ENCODE data around the gene OR5K4.

Gene OR5K4, protein sequence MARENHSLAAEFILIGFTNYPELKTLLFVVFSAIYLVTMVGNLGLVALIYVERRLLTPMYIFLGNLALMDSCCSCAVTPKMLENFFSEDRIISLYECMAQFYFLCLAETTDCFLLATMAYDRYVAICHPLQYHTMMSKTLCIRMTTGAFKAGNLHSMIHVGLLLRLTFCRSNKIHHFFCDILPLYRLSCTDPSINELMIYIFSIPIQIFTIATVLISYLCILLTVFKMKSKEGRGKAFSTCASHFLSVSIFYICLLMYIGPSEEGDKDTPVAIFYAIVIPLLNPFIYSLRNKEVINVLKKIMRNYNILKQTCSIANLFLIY

GRCh38 chr3:98353554-98353953 lies at the start of gene OR5K4:
TSS of gene OR5K4 (plus strand) at chr3:98353854. CDS start at chr3:98353854, 0 bp downstream.
- DNase-seq (ENCODE audit: low read depth) = no peak

DNA sequence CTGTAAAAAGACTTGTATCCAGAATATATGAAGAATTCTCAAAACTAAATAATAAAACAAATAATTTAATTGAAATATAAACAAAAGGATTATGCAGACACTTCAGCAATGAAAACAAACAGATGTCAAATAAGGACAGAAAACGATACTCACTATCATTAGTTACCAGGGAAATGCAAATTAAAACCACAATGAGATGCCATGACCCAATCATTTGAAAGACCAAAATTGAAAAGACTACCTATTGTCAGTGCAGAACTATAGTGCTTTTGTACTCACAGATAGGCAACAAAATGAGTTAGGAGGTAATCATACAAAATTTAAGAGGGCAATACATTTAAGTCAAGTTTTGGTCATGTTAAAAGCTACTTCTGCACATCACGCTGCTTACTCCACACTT lies 31.6 kb upstream of the OR5K4 start:
- DNase-seq (ENCODE audit: low read depth) = no peak

DNA sequence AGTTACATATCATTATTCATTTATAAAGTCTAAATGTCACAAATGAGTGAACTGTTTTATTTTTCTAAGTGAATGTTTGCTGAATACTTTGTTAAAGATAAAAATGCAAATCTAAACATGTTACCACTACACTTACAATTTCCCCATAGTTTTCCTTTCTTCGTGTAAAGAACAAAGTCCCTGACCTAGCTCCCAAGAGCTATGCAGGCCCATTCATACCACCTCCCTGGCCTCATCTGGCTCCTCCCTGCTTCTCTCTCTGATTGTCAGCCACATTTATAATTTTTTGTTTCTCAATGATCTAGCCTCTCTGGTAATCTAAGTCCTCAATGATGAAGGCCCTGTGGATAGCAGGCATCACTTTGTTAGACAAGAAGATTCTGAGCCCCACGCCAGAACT lies 31.0 kb upstream of the OR5K4 start:
- DNase-seq (ENCODE audit: low read depth) = no peak

DNA sequence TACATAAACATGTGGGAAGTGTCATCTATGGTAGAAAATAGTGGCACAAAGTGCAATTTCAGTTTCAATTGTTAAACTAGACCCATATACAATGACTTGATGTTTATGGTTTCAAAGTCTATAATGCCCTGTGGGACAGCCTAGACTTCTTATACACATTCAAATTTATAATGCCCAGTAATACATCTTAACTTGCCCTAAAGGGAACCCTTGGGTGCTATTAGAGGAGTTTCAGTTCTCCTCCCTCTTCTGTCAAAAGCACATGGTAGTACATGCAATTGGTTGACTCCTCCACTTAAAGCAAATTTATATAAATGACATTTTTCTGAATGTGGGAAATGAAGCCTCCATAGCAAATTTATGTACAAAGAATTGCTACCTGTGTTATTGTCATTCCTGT lies 30.2 kb upstream of the OR5K4 start:
- no peak for DNase-seq (ENCODE audit: low read depth)

DNA sequence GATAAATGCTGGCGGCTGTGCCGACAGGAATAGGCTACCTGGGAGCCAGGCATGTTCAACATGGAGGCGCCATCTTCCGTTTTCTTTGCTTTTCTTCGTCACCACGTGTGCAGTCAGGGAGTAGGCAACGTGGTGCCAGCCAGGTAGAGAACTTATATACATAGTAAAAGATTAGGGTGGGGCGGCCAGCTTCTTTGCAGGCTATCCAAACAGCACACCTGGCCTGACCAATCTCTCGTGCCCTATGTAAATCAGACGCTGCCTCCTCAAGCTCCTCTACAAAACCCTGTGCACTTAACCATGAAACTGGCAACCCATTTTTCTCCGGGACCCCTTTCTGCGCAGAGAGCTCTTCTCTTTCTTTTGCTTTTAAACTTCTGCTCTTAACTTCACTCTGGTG lies 28.6 kb upstream of the OR5K4 start:
- no peak for DNase-seq (ENCODE audit: low read depth)

DNA sequence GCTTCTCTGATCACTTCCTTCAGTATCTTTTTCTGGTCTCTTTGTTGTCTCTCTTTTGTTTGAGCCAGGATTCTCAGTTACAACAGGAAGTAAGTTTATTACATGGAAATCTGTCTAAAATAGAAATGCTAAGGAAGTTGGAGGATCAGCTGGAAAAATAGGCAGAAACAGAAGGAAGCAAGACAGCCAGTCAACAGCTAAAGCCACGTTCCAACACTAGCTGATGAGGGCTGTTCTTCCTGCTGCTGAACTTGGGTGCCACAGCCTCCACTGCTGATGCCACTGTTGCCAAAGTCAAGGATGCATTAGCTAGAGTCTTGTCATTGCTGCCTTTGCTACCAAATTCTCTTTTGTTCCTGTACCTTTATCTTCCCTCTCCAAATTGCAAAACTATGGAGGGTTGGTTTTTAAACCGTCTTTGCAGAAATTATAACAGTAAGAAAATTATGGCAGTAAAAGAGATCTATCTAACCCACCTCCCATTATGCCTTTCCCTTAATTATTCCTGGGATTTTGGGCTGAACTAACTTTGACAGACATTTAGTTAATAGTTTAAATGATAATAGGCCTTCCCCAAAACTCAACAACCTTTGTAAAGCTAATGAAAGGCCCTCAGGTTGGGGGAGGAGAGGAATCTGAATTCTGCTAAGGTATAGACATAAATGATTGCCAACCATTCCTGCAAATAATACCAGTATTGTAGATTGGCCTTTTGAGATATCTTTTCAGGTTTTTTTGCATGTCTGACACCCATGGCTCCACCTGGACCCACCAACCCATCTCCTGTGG lies 27.4 kb upstream of the OR5K4 start:
- DNase-seq (ENCODE audit: low read depth) = no peak

- no peak for DNase-seq (ENCODE audit: low read depth)
These were observed 26.7 kb upstream of the OR5K4 start for GRCh38 chr3:98326945-98327344.

DNA sequence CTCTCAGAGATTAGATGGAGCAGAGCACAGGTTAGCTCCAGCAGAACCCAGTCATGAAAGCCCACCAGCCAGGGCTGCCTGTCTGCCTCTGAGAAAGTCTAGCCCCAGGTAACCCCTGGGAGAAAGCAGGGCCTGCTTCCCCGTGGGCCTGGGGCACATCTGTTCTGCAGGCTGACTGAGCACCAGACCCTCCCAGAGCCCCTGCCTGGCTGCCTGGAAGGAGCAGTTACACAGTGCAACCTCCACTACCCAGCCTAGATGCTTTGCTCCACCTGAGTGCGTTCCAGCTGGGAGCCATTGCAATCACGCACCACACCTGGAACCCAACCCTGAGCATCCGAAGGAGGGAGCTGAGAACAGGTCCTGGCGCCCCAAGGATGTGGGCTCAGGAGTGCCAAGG lies 24.7 kb upstream of the OR5K4 start:
- no peak for DNase-seq (ENCODE audit: low read depth)

- DNase-seq (ENCODE audit: low read depth) = peak; percentile 0
These were observed 24.1 kb upstream of the OR5K4 start for GRCh38 chr3:98329392-98330124.

DNA sequence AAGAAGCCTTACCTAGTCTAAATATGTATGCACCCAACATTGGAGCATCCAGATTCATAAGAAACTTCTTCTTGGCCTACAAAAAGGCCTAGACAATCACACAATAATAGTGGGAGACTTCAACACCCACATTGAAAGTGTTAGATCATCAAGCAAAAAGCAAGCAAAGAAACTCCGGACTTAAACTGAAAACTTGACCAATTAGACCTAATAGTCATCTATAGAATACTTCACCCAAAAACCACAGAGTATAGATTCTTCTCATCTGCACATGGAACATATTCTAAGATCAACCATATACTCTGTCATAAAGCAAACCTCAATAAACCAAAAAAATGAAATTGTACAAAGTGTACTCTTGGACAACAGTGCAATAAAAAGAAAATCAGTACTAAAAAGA lies 22.3 kb upstream of the OR5K4 start:
- DNase-seq (ENCODE audit: low read depth) = no peak

DNA sequence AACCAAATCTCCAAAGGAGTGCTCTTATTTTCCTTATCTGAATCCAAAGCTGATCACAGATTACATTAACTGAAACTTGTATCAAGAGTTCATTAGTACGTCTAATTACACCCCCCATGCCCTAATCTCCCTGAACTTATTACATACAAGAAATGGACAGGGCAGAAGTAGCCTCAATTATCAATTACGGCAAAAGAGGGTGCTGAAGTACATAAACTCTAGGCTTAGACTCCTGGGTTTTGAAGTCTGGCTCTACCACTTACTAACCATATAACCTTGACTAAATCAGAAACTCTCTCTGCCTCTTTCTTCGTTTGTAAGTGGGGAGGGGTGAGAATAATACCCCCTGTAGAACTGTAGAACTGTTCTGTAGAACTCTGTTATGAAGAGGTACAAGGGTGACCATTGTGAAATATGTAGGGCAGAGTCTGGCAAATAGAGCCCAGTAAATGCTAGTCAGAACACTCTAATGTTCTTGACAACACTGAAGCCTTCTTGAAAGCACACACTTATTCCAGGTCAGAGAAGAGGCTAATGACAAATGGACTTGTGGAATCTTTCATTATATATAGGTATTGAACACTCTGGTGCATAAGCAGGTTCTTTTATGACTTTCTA lies 19.6 kb upstream of the OR5K4 start:
- DNase-seq (ENCODE audit: low read depth) = no peak

- DNase-seq (ENCODE audit: low read depth) = no peak
These were observed 14.6 kb upstream of the OR5K4 start for GRCh38 chr3:98339031-98339430.

DNA sequence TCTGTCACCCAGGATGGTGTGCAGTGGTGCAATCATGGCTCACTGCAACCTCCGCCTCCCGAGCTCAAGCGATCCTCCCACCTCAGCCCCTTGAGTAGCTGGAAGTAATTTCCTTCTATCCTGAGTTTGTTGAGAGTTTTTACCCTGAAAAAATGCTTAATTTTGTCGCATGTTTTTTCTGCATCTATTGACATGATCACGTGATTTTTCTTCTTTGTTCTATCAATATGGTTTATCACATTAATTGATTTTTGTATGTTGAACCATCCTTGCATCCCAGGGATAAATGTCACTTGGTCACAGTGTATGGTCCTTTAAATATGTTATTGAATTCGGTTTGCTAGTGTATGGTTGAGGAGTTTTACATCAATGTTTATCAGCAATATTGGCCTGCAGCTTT lies 11.9 kb upstream of the OR5K4 start:
- DNase-seq (ENCODE audit: low read depth) = no peak

DNA sequence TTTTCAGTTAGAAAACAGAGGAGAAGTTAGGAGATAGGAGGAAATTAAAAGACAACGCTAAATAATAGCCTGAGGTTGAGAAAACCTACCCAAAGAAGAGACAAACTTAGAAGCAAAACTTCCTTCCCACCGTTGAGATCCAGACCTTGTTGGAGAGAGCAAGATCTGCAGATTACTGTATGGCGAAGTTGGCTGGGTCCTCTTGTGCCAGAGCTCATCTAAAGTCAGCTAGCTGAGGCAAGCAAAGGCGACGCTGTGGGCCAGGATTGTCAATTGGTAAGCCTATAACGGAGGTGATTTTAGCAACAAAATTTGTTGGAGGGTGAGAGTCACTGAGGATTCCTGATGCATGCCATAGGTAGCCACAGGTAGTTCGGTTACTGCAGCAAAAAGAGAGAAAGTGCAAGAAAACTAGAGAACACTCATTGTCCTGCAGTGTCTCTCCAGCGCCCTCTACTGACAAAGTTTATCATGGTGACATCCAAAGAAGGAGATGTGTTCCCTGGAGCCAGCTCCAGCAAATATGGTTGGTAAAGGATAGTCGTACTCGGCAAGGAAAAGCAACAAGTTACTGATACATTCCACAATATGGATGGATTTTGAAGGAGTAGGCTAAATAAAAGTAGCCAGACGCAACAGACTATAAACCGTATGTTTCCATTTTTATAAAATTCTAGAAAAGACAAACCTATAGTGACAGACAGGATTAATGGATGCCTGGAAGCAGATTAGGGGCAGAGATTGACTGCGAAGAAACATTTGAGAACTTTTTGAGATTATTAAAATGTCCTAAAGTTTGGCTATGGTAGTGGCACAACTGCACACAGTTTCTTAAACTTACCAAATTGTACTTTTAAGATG lies 9.8 kb upstream of the OR5K4 start:
- no peak for DNase-seq (ENCODE audit: low read depth)

DNA sequence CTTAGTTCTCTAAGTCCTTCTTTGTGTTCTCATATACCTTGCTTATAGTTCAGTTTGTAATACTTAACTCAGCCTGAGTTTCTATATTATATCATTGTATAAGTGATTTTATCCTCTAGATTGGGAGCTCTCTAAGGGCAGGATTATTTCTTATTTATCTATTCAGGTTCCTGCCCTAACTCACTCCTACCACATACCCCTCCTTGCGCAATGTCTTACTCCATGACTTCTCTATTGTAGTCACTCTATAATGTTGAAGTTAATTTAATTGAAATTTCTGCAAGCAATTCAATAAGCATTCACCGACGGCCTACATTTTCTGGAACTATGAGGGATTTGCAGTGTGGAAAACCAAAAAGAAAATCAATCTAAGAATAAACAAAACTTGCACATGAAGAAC lies 3.6 kb upstream of the OR5K4 start:
- DNase-seq (ENCODE audit: low read depth) = no peak

- DNase-seq (ENCODE audit: low read depth) = no peak
These were observed 5.6 kb downstream of the OR5K4 start for GRCh38 chr3:98359250-98359649.

- no peak for DNase-seq (ENCODE audit: low read depth)
These were observed 6.5 kb downstream of the OR5K4 start for GRCh38 chr3:98359993-98360675.

DNA sequence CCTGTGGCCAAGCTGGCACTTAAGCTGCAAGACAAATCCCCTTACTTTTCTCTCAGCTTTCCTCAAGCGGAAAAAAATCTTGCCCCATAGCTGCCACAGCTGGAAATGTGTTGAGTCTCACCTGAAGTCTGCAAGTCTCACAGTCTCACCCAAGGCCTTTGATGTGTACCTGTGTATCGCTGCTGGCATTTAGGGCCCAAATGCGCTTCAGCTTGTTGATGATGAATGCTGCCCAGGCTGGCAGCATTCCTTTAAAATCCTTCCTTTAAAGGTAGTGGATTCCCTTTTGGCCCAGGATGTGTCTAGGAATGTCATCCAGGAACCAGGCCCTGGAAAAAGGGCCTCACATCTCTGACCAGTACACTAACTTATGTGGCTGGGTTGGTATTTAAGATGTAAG lies 7.0 kb downstream of the OR5K4 start:
- no peak for DNase-seq (ENCODE audit: low read depth)

DNA sequence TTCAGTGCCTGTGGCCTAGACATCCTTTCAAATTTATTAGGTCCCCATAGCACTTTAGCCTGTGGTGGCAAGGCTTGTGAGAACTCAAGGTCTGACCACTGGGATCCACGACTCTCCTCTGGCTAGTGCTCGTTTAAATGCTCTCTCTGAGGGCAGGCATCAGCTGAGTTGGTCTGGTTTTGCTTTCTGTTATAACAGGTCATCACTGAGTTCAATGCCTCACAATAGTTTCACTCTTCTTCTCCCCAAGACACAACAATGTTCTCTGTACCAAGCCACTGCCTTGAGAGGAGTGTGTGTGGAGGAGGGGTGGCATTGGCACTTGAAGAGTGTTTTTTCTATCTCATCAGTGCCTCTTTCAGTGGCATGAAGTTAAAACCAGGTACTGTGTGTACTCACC lies 7.6 kb downstream of the OR5K4 start:
- no peak for DNase-seq (ENCODE audit: low read depth)

GRCh38 chr3:98367464-98368246 lies 14.0 kb downstream of the OR5K4 start:
- DNase-seq (ENCODE audit: low read depth) = no peak

All from stimulated activated CD8-positive, alpha-beta memory T cell treated with anti-CD3 and anti-CD28 coated beads, Interleukin-15, amount 100 ng/mL, for 1 hour (primary cell).